Measurements from ENCODE around the gene ZNF281. TPM values are rescaled to one million over a fixed set of nuclear protein-coding genes. Genes with fewer than 3 reads are reported as not detected.

ZNF281 gene
- total and polyA plus RNA-seq, 2 of the 4 experiments (the other 2 are of a cell fraction): 7.0 to 37.5 TPM

GRCh38 chr1:200442537-200443156, 32.8 kb upstream of the ZNF281 start:
- Histone ChIP-seq H3K56ac (ENCODE audit: extremely low read depth, insufficient read depth, low read length) (no peak overlapping the region), H2AK9ac (replicated peaks; ENCODE audit: low read depth, low read length, poor library complexity) (no peak overlapping the region), H3K9me1 (ENCODE audit: insufficient read depth, low read length) (no peaks in the 10 kb centered on the region), H3K4ac (ENCODE audit: low read depth, low read length) (no peak overlapping the region), H3K14ac (replicated peaks; ENCODE audit: low read depth, low read length) (no peak overlapping the region; the same call in 1 of the 2 replicates), H3K18ac (ENCODE audit: low read depth, low read length) (no peak overlapping the region), H3K27me3 (ENCODE audit: control insufficient read depth, insufficient read depth, low read length) (no peaks in the 10 kb centered on the region), H3K9me3 (ENCODE audit: control insufficient read depth, insufficient read depth, low read length) (no peaks in the 10 kb centered on the region; the same call in 1 of the 2 replicates), H3K36me3 (ENCODE audit: control insufficient read depth, insufficient read depth, low read length) (no peaks in the 10 kb centered on the region), H3K79me1 (ENCODE audit: low read depth in 1 of 2, low read length in 2 of 2) (no peaks in the 10 kb centered on the region), H3K23ac (ENCODE audit: low read depth, low read length) (peak overlapping the region; percentile 74; the same call in 1 of the 2 replicates), H2BK120ac (ENCODE audit: low read depth, low read length) (peak overlapping the region; percentile 28; the same call in 1 of the 2 replicates), H4K5ac (ENCODE audit: low read depth, low read length) (no peak overlapping the region), H2BK5ac (ENCODE audit: low read depth, low read length, poor library complexity, severe bottlenecking) (no peak overlapping the region), H3K4me1 (ENCODE audit: control insufficient read depth, insufficient read depth, low read length) (peaks cover 2% of the 10 kb centered on the region; the same call in 1 of the 2 replicates), H3K4me2 (ENCODE audit: low read depth, low read length) (no peak overlapping the region), H3K4me3 (ENCODE audit: insufficient read depth, low read depth, low read length) (no peak overlapping the region), H4K8ac (ENCODE audit: low read depth in 2 of 2, low read length in 2 of 2) (no peak overlapping the region), H2AFZ (replicated peaks; ENCODE audit: low read length, poor library complexity) (no peak overlapping the region), H3K27ac (ENCODE audit: insufficient read depth, low read length) (no peak overlapping the region), H2AK5ac (ENCODE audit: low read depth, low read length) (no peak overlapping the region), H4K91ac (ENCODE audit: insufficient read depth, low read depth, low read length) (0 out of 2 replicates have a peak overlapping the region, but pooled peaks have one; percentile 46), H2BK15ac (ENCODE audit: low read depth, low read length) (0 out of 3 replicates have a peak overlapping the region, but pooled peaks have one; percentile 44), H3K9ac (ENCODE audit: low read depth, low read length) (no peak overlapping the region), H2BK20ac (ENCODE audit: low read depth, low read length) (peak overlapping the region; percentile 67; the same call in 1 of the 2 replicates), H4K20me1 (ENCODE audit: insufficient read depth, low read length) (no peaks in the 10 kb centered on the region)
- BruUV-seq (replicated peaks): no TSS peak
- TF ChIP-seq CEBPB (IDR thresholded peaks at IDR 0.05; ENCODE audit: low read depth, low read length) (0 out of 2 replicates have a peak, but pooled peaks have one; percentile 25), MAFK (IDR thresholded peaks at IDR 0.05; ENCODE audit: low read depth, low read length) (no peak), SMC3 (IDR thresholded peaks at IDR 0.05; ENCODE audit: low read depth, low read length) (no peak), MAZ (IDR thresholded peaks at IDR 0.05; ENCODE audit: borderline replicate concordance, low read depth, low read length) (no peak), RCOR1 (IDR thresholded peaks at IDR 0.05; ENCODE audit: insufficient replicate concordance, low read length) (no peak), USF2 (IDR thresholded peaks at IDR 0.05; ENCODE audit: low read depth, low read length) (no peak), MXI1 (IDR thresholded peaks at IDR 0.05; ENCODE audit: borderline replicate concordance, low read depth, low read length) (no peak)
- ChIA-PET POLR2A (ENCODE audit: unreplicated experiment) (no interaction called here), CTCF (no interaction called here)
- intact Hi-C loops (cut with micrococcal nuclease) (no loop called here), dilution Hi-C loops (cut with HindIII; ENCODE audit: low sequenced_read_pairs, unreplicated experiment) (no loop called here), in situ Hi-C loops (cut with MboI; ENCODE audit: low sequenced_read_pairs) (no loop called here)
- no CpG with 5 or more reads among the region's 3 CpGs for WGBS, 2 experiments (ENCODE audit: extremely low coverage in 2 of 2, insufficient read length in 1 of 2)
- DNase-seq (no peak), ATAC-seq (ENCODE audit: low read depth) (no peak)
